H1 (cell line): ENCODE data around the gene MT1H.

Experiments used
- CTCF ChIP-seq, 3 experiments: IDR thresholded peaks; 1 replicate in 2 of 3; 2 replicates in 1 of 3; pipeline versions ENCODE4 v1.5.1 to v1.6.1; 2011; ENCODE audit warnings: low read length in 3 of 3, mild to moderate bottlenecking in 3 of 3, inconsistent platforms in 2 of 3, low read depth in 1 of 3, moderate library complexity in 1 of 3; ENCODE audit not compliant: insufficient read depth in 1 of 3; ENCODE audit errors: control extremely low read depth in 1 of 3
- POLR2AphosphoS5 ChIP-seq: IDR thresholded peaks from 2 replicates; pipeline ENCODE4 v1.6.1; 2011; ENCODE audit warnings: low read depth, low read length
- RBBP5 ChIP-seq: IDR thresholded peaks from 2 replicates; pipeline ENCODE4 v1.7.1; 2012; ENCODE audit warnings: low read depth, mild to moderate bottlenecking, inconsistent platforms, low read length, moderate library complexity, borderline replicate concordance
- SIRT6 ChIP-seq: IDR thresholded peaks from one replicate; pipeline ENCODE4 v1.7.1; 2012; ENCODE audit warnings: low read length, inconsistent platforms
- TAF1 ChIP-seq: IDR thresholded peaks from 2 replicates; pipeline ENCODE4 v1.6.1; 2011; ENCODE audit warnings: mild to moderate bottlenecking, low read depth, low read length

DNA sequence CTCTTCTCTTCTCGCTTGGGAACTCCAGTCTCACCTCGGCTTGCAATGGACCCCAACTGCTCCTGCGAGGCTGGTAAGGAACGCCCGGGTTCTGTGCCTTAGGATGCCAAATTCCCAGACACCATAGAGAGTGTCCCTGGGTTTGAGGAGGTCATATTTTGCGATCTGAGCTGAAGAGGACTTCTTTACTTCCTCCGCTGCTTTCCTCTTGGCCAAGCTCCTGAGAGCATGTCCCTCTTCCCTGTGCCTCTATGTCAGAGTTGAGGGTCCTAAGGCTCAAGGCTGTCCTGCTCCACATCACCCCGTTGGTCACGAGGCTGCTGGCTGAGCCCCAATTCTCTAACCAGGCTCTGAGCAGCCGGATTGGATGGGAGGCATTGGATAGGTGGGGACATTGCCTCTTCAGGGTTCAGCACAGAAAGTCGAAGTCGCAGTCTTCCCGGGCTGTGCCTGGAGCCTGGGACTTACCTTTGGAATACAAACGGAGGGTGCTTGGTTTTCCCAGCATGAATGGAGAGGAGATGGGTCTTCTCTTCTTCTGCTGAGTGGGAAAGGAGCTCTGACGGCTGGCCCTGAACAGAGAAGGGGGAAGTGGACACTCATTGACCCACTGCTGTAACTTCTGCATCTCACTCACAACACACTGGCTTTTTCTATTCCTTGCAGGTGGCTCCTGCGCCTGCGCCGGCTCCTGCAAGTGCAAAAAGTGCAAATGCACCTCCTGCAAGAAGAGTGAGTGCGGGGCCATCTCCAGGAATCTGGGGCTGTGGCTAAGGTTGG, 416 bp downstream of the MT1H start:
- TF ChIP-seq RBBP5 (no peak), POLR2AphosphoS5 (no peak), CTCF (IDR thresholded peaks at IDR 0.05; ENCODE audit: control extremely low read depth in 1 of 3, insufficient read depth in 1 of 3, low read depth in 1 of 3, low read length in 3 of 3) (no peak), TAF1 (no peak), SIRT6 (no peak)
